Measurements from ENCODE around the gene TSC22D3.

GRCh38 chrX:107711521-107712181 is 63.9 kb downstream of the TSC22D3 start:
- TF ChIP-seq CTCF (IDR thresholded peaks at IDR 0.05) (no peak), PBX3 (IDR thresholded peaks at IDR 0.05) (no peak), RFX5 (IDR thresholded peaks at IDR 0.05; ENCODE audit: low read length) (no peak), SMC3 (IDR thresholded peaks at IDR 0.05; ENCODE audit: low read depth, low read length) (no peak), ZBTB33 (IDR thresholded peaks at IDR 0.05; ENCODE audit: borderline replicate concordance, low read depth) (no peak), EZH2phosphoT487 (IDR thresholded peaks at IDR 0.05; ENCODE audit: borderline replicate concordance, low read depth) (no peak), YY1 (IDR thresholded peaks at IDR 0.05; ENCODE audit: low read depth) (no peak), MAX (IDR thresholded peaks at IDR 0.05; ENCODE audit: low read depth) (no peak)

Measured in SK-N-SH (cell line).